ENCODE data around the gene HUNK.
"Not testable (repeated sequence)": the region's sequence is repeated elsewhere in the genome, so short reads cannot be mapped to it uniquely, and the experiment has no call there.

The HUNK gene

DNA sequence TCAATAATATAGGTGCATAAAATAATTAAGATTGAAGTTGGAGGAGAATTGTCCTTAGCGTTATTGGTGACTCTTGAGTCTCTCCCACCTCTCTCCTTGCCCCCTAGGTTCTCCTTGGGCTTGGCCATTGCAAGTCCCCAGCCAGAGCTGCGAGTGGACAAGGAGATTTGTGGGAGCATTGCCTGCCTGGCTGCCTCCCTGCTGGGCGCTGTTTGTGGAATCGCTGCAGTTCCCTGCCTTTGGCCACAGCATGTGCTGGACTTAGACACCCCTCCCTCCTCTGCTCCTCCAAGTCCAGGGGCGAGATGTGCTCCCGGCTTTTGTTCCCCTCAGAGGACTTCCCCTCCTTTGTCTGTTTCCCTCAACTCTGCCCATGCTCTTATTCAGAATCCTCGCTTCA lies 21.9 kb upstream of the HUNK start:
- in situ Hi-C loops (cut with MboI; ENCODE audit: low pct_unique_long_range_greater_than_20kb, low sequenced_read_pairs, unreplicated experiment) = no loop called here
- no peak for DNase-seq (ENCODE audit: low spot score)
- TF ChIP-seq, protein P1, sequence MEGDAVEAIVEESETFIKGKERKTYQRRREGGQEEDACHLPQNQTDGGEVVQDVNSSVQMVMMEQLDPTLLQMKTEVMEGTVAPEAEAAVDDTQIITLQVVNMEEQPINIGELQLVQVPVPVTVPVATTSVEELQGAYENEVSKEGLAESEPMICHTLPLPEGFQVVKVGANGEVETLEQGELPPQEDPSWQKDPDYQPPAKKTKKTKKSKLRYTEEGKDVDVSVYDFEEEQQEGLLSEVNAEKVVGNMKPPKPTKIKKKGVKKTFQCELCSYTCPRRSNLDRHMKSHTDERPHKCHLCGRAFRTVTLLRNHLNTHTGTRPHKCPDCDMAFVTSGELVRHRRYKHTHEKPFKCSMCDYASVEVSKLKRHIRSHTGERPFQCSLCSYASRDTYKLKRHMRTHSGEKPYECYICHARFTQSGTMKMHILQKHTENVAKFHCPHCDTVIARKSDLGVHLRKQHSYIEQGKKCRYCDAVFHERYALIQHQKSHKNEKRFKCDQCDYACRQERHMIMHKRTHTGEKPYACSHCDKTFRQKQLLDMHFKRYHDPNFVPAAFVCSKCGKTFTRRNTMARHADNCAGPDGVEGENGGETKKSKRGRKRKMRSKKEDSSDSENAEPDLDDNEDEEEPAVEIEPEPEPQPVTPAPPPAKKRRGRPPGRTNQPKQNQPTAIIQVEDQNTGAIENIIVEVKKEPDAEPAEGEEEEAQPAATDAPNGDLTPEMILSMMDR (IDR thresholded peaks at IDR 0.05; ENCODE audit: extremely low read depth, insufficient read depth, missing control alignments) = no peak

GRCh38 chr21:31855180-31855579 lies 17.6 kb upstream of the HUNK start:
- TF ChIP-seq, protein P1 (IDR thresholded peaks at IDR 0.05; ENCODE audit: extremely low read depth, insufficient read depth, missing control alignments) = no peak
- in situ Hi-C loops (cut with MboI; ENCODE audit: low pct_unique_long_range_greater_than_20kb, low sequenced_read_pairs, unreplicated experiment) = no loop called here
- DNase-seq (ENCODE audit: low spot score) = no peak

DNA sequence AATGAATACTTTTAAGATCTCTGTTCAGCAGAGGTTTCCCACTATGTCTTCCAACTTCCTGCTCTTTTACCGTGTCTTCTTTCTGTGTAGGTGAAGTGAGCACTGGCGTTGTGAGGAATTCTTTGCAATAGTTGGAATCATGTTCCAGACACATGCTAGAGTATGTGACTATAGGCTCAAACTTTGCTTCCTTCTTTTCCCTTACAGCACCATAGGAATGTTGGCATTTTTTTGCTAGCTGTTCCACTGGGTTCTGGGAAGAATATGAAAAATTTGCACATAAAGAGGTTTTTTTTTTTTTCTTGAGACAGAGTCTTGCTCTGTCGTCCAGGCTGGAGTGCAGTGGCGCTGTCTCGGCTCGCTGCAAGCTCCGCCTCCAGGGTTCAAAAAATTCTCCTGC lies 15.7 kb upstream of the HUNK start:
- DNase-seq (ENCODE audit: low spot score) = no peak
- in situ Hi-C loops (cut with MboI; ENCODE audit: low pct_unique_long_range_greater_than_20kb, low sequenced_read_pairs, unreplicated experiment) = no loop called here
- TF ChIP-seq, protein P1 (IDR thresholded peaks at IDR 0.05; ENCODE audit: extremely low read depth, insufficient read depth, missing control alignments) = no peak

- in situ Hi-C loops (cut with MboI; ENCODE audit: low pct_unique_long_range_greater_than_20kb, low sequenced_read_pairs, unreplicated experiment); DNase-seq (ENCODE audit: low spot score): not testable (repeated sequence)
Observed at GRCh38 chr21:31857631-31858030, 15.2 kb upstream of the HUNK start.

DNA sequence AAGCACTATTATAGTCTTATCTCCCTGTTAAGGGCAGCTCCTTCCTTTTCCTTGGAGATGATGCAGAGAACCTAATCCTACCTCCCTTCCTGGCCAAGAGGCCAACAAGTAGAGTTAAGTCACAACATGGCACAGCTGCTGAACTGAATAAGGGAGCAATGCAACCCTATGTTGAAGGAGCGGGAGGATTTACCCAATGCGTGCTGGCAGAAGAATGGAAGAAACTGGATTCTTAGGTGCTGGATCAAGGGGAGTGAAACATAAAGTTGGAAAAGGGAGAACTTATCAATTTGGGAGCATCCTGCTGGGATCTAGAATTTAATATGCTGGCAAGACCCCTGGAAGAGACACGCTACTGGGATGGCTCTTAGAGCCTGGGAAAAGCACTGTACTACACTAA lies 12.0 kb upstream of the HUNK start:
- DNase-seq (ENCODE audit: low spot score) = no peak
- TF ChIP-seq, protein P1 (IDR thresholded peaks at IDR 0.05; ENCODE audit: extremely low read depth, insufficient read depth, missing control alignments) = no peak
- in situ Hi-C loops (cut with MboI; ENCODE audit: low pct_unique_long_range_greater_than_20kb, low sequenced_read_pairs, unreplicated experiment) = no loop called here

DNA sequence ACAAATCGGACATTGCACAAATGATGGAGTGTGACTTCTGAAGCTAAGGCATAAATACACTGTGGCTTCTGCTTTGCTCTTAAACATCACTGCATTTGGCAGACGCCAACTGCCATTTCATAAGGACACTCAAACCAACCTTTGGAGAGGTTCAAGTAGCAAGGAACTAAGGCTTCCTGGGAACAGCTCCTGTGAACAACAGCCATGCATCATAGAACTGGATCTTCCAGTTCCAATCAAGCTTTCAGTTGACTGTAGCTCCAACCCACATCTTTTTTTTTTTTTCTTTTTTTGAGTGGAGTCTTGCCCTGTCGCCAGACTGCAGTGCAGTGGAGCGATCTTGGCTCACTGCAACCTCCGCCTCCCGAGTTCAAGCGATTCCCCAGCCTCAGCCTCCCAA lies 10.7 kb upstream of the HUNK start:
- TF ChIP-seq, protein P1 (IDR thresholded peaks at IDR 0.05; ENCODE audit: extremely low read depth, insufficient read depth, missing control alignments) = no peak
- no peak for DNase-seq (ENCODE audit: low spot score)
- in situ Hi-C loops (cut with MboI; ENCODE audit: low pct_unique_long_range_greater_than_20kb, low sequenced_read_pairs, unreplicated experiment) = no loop called here

DNA sequence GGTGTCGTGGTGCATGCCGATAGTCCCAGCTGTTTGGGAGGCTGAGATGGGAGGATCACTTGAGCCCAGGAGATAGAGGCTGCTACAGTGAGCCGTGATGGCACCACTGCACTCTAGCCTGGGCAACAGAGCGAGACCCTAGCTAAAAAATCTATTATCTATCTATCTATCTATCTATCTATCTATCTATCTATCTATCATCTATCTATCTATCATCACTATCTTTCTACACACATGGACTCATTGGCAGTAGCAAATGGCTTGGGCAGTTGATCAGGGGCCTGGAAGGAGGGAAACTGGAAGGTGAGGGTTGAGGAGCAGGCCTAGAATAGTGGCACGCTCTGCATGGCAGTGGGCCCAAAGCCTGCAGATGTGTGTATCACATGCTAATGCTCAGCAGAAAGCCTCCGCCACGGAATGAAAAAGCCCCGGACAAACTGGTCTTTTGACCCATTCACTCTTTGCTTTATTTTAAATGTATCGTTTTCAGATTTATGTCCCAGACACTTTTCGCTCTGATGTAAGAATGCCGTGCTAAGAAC lies 7.3 kb upstream of the HUNK start:
- in situ Hi-C loops (cut with MboI; ENCODE audit: low pct_unique_long_range_greater_than_20kb, low sequenced_read_pairs, unreplicated experiment) = no loop called here
- no peak for DNase-seq (ENCODE audit: low spot score)

More for the DNA sequence above, 7.3 kb upstream of the HUNK start:
- TF ChIP-seq, protein P1 (IDR thresholded peaks at IDR 0.05; ENCODE audit: extremely low read depth, insufficient read depth, missing control alignments) = no peak
